ENCODE results near the gene RALA. TPM values are rescaled to one million over a fixed set of nuclear protein-coding genes. Genes with fewer than 3 reads are reported as not detected.

The RALA gene
- total RNA-seq, 2 experiments from 2014 or later, result 24.5 to 27.5 TPM

DNA sequence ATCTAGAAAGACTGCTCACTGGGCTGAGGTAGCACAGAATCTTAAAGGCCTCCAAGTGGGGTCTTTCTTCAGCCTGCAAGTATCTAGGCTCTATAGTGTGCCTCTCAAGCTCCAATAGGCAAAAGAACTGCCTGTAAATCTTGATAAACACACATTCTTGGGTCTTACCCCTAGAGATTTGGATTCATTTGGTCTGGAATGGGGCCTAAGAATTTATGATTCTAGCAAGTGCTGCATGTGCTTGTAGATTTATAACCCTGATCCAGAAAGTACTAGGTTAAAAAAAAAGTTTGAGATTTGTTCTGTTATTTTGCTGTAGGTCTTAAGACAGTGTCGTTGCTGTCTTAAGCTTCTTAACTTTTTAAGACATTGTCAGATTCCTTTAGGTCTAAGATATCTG, 74.1 kb downstream of the RALA start:
- H3K27me3 ChIP-seq (ENCODE audit: control insufficient read depth in 1 of 2, insufficient read depth in 2 of 2, low read length in 2 of 2), result no peaks in the 10 kb centered on the region
- Mint-ChIP-seq H3K27me3 (no peaks in the 10 kb centered on the region), H3K4me3 (no peak overlapping the region), H3K9me3 (no peaks in the 10 kb centered on the region), H3K27ac (peak overlapping the region; percentile 31), H3K4me1 (ENCODE audit: low read depth) (no peaks in the 10 kb centered on the region), H3K36me3 (ENCODE audit: low read depth) (peaks cover 90% of the 10 kb centered on the region)
- no peaks in the 10 kb centered on the region for H3K4me1 ChIP-seq (ENCODE audit: insufficient read depth, low read length)
- ATAC-seq (ENCODE audit: poor library complexity), result no peak
- DNase-seq, result no peak
- peaks cover 58% of the 10 kb centered on the region for H3K36me3 ChIP-seq (ENCODE audit: insufficient read depth, low read length)
- no peaks in the 10 kb centered on the region for H3K9me3 ChIP-seq (ENCODE audit: control insufficient read depth in 1 of 2, insufficient read depth in 1 of 2, low read length in 2 of 2)
- H3K27ac ChIP-seq (ENCODE audit: low read depth in 1 of 2, low read length in 2 of 2), result no peak overlapping the region
- TF ChIP-seq, protein P1, sequence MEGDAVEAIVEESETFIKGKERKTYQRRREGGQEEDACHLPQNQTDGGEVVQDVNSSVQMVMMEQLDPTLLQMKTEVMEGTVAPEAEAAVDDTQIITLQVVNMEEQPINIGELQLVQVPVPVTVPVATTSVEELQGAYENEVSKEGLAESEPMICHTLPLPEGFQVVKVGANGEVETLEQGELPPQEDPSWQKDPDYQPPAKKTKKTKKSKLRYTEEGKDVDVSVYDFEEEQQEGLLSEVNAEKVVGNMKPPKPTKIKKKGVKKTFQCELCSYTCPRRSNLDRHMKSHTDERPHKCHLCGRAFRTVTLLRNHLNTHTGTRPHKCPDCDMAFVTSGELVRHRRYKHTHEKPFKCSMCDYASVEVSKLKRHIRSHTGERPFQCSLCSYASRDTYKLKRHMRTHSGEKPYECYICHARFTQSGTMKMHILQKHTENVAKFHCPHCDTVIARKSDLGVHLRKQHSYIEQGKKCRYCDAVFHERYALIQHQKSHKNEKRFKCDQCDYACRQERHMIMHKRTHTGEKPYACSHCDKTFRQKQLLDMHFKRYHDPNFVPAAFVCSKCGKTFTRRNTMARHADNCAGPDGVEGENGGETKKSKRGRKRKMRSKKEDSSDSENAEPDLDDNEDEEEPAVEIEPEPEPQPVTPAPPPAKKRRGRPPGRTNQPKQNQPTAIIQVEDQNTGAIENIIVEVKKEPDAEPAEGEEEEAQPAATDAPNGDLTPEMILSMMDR (IDR thresholded peaks at IDR 0.05), result no peak
- POLR2A ChIA-PET, result interaction anchor here (0.5 kb wide), 1 partner anchor 9 kb away, joined by 4 read pairs; no protein-coding TSS in a partner anchor
- H3K4me3 ChIP-seq (ENCODE audit: low read length), result no peak overlapping the region
- CTCF ChIA-PET, result interaction anchor here (1.4 kb wide), 1 partner anchor 117 kb away, joined by 5 read pairs; no protein-coding TSS in a partner anchor
- intact Hi-C loops (cut with DNase I, micrococcal nuclease), result no loop called here

DNA sequence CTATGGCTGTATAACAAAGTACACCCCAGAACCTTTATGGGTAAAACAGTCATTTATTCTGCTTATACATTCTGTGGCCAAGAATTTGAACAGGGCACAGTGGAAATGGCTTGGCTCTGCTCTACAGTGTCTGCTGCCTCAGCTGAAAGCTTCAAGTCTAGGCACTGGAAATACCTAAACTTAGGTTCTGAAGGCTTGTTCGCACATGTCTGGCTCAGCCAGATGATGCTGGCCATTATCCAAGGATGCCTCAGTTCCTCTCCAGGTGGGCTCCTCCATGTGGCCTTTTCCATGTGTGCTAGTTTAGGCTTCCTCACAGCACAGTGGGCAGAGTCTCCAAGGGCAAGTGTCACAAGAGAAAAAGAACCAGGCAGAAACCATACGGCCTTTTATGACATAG, 76.8 kb downstream of the RALA start:
- ChIA-PET CTCF (no interaction called here), POLR2A (no interaction called here)
- Histone ChIP-seq H3K27me3 (ENCODE audit: control insufficient read depth in 1 of 2, insufficient read depth in 2 of 2, low read length in 2 of 2) (no peaks in the 10 kb centered on the region), H3K36me3 (ENCODE audit: insufficient read depth, low read length) (peaks cover 50% of the 10 kb centered on the region), H3K9me3 (ENCODE audit: control insufficient read depth in 1 of 2, insufficient read depth in 1 of 2, low read length in 2 of 2) (no peaks in the 10 kb centered on the region), H3K4me1 (ENCODE audit: insufficient read depth, low read length) (no peaks in the 10 kb centered on the region), H3K4me3 (ENCODE audit: low read length) (no peak overlapping the region), H3K27ac (ENCODE audit: low read depth in 1 of 2, low read length in 2 of 2) (no peak overlapping the region)
- no peak for ATAC-seq (ENCODE audit: poor library complexity)
- Mint-ChIP-seq H3K9me3 (no peaks in the 10 kb centered on the region), H3K36me3 (ENCODE audit: low read depth) (peaks cover 72% of the 10 kb centered on the region), H3K27me3 (no peaks in the 10 kb centered on the region), H3K27ac (no peak overlapping the region), H3K4me3 (no peak overlapping the region), H3K4me1 (ENCODE audit: low read depth) (no peaks in the 10 kb centered on the region)
- TF ChIP-seq, protein P1 (IDR thresholded peaks at IDR 0.05), result no peak
- intact Hi-C loops (cut with DNase I, micrococcal nuclease), result no loop called here
- no peak for DNase-seq

DNA sequence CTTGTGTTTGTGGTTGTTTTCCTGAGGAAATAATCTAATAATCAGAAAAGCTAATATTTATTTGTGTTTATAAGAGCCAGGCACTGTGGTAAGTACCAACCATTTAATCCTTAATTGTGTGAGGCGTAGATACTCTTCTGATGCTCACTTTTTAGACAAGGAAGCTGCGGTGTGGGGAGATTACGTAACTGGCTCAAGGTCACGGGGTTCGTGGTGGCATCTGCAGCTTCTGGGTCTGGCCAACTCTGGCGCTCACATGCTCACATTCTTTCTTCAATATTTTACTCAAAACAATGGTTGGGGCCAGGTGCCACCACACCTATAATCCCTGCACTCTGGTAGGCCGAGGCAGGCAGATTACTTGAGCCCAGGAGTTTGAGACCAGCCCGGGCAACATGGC, 77.6 kb downstream of the RALA start:
- H3K27ac Mint-ChIP-seq, result no peak overlapping the region
- ATAC-seq (ENCODE audit: poor library complexity), result no peak
- no peak overlapping the region for H3K4me3 Mint-ChIP-seq
- CTCF ChIA-PET, result interaction anchor here (1.0 kb wide), 1 partner anchor 121 kb away, joined by 3 read pairs; no protein-coding TSS in a partner anchor
- no peaks in the 10 kb centered on the region for H3K27me3 ChIP-seq (ENCODE audit: control insufficient read depth in 1 of 2, insufficient read depth in 2 of 2, low read length in 2 of 2)
- H3K27ac ChIP-seq (ENCODE audit: low read depth in 1 of 2, low read length in 2 of 2), result no peak overlapping the region
- peak in 3 of 14 experiments; percentile 16 to 47 (median 41) for DNase-seq
- H3K4me3 ChIP-seq (ENCODE audit: low read length), result no peak overlapping the region
- intact Hi-C loops (cut with DNase I, micrococcal nuclease), result no loop called here
- POLR2A ChIA-PET, result no interaction called here
- H3K4me1 Mint-ChIP-seq (ENCODE audit: low read depth), result no peaks in the 10 kb centered on the region
- peaks cover 69% of the 10 kb centered on the region for H3K36me3 Mint-ChIP-seq (ENCODE audit: low read depth)
- H3K9me3 ChIP-seq (ENCODE audit: control insufficient read depth in 1 of 2, insufficient read depth in 1 of 2, low read length in 2 of 2), result no peaks in the 10 kb centered on the region
- peaks cover 43% of the 10 kb centered on the region for H3K36me3 ChIP-seq (ENCODE audit: insufficient read depth, low read length)
- TF ChIP-seq, protein P1 (IDR thresholded peaks at IDR 0.05), result no peak
- no peaks in the 10 kb centered on the region for H3K27me3 Mint-ChIP-seq
- no peaks in the 10 kb centered on the region for H3K9me3 Mint-ChIP-seq
- no peaks in the 10 kb centered on the region for H3K4me1 ChIP-seq (ENCODE audit: insufficient read depth, low read length)
